ENCODE data around the gene IGSF21. TPM values are rescaled to one million over a fixed set of nuclear protein-coding genes. Genes with fewer than 3 reads are reported as not detected.

Gene IGSF21
- total RNA-seq, 2 donors from 2014 or later: 4.6 to 8.5 TPM

DNA sequence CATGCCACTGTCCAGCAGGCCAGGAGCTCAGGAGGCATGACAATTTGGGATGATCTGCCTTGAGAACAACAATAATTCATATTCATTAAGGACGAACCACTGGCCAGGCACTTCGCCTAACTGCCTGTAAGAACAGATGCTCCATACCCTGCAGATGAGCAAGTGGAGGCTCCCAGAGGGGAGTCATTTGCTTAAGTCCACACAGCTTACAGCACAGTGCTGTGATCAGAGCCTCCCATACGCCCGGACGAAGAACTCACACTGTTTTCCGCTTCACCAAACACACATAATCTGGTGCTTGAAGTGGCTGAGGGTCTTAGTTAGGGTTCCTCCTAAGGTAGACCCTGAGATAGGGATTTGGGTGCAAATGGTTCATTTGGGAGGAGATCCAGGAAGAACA, 279.7 kb downstream of the IGSF21 start:
- Histone ChIP-seq H3K27ac (no peak overlapping the region), H3K27me3 (replicated peaks; ENCODE audit: insufficient read depth) (no peaks in the 10 kb centered on the region), H3K9me3 (no peaks in the 10 kb centered on the region), H3K4me1 (replicated peaks) (no peaks in the 10 kb centered on the region), H3K36me3 (no peaks in the 10 kb centered on the region), H3K4me3 (no peak overlapping the region)
- TF ChIP-seq POLR2A (IDR thresholded peaks at IDR 0.05) (no peak), POLR2AphosphoS5 (IDR thresholded peaks at IDR 0.05) (no peak)
- TF ChIP-seq, protein P1, sequence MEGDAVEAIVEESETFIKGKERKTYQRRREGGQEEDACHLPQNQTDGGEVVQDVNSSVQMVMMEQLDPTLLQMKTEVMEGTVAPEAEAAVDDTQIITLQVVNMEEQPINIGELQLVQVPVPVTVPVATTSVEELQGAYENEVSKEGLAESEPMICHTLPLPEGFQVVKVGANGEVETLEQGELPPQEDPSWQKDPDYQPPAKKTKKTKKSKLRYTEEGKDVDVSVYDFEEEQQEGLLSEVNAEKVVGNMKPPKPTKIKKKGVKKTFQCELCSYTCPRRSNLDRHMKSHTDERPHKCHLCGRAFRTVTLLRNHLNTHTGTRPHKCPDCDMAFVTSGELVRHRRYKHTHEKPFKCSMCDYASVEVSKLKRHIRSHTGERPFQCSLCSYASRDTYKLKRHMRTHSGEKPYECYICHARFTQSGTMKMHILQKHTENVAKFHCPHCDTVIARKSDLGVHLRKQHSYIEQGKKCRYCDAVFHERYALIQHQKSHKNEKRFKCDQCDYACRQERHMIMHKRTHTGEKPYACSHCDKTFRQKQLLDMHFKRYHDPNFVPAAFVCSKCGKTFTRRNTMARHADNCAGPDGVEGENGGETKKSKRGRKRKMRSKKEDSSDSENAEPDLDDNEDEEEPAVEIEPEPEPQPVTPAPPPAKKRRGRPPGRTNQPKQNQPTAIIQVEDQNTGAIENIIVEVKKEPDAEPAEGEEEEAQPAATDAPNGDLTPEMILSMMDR (IDR thresholded peaks at IDR 0.05): no peak
- intact Hi-C loops (cut with DNase I): no loop called here
- WGBS: 76% methylated on average over 6 of the region's 6 CpGs
- no peak for DNase-seq (ENCODE audit: low spot score)

DNA sequence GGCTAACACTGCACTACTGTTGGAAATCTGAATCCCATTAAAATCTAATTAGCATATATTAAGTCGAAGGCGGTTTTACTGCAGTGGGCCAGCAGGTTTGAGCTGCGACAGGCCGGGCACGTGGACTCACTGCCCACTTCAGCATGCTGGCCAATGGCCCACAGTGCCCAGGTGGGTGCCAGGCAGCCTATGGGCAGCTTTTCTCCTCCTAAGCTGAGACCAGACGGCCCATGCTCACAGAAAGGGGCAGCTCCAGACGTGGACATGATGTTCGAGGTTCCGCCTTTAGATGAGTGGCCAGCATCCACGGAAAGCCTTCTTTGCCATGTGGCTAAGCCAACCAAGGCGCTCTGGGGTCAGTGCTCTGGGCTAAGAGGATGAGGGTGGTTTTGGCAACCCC, 283.4 kb downstream of the IGSF21 start:
- Histone ChIP-seq H3K36me3 (no peaks in the 10 kb centered on the region), H3K27ac (no peak overlapping the region), H3K9me3 (no peaks in the 10 kb centered on the region), H3K4me1 (replicated peaks) (no peaks in the 10 kb centered on the region), H3K4me3 (no peak overlapping the region), H3K27me3 (replicated peaks; ENCODE audit: insufficient read depth) (no peaks in the 10 kb centered on the region)
- no peak for DNase-seq (ENCODE audit: low spot score)
- intact Hi-C loops (cut with DNase I): no loop called here
- WGBS: 88% methylated on average over 11 of the region's 11 CpGs
- TF ChIP-seq, protein P1 (IDR thresholded peaks at IDR 0.05): no peak
- TF ChIP-seq POLR2A (IDR thresholded peaks at IDR 0.05): no peak
- no peak for TF ChIP-seq POLR2AphosphoS5 (IDR thresholded peaks at IDR 0.05)

DNA sequence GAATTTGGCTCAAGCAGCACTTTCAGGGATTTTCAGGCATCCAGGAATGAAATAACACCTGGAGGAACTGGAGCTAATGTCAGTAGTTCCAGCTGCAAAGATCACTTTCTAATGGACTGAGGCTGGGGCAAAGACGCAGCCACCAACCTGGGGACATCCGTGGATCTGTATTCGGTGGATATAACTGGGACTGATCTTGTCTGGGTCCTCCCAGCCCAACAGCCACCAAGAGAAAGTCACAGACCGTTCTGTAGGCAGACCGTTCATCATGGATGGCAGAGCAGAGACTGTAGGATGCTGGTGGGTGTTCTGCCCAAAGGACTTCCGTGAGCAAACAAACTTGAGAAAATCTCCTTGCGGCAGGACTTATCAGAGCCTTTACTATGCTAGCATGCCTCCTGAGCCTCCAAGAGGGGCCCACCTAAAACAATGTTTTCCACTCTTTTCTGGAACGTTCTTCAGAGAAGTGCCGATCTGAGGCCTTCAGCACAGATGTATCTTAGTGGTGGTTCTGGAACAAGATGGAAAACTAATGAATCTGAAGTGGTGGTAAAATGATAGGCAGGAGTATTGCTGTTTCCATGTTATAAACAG, 287.1 kb downstream of the IGSF21 start:
- Histone ChIP-seq H3K9me3 (no peaks in the 10 kb centered on the region), H3K4me3 (no peak overlapping the region), H3K27me3 (replicated peaks; ENCODE audit: insufficient read depth) (peaks cover 2% of the 10 kb centered on the region), H3K27ac (no peak overlapping the region), H3K36me3 (no peaks in the 10 kb centered on the region), H3K4me1 (replicated peaks) (no peaks in the 10 kb centered on the region)
- TF ChIP-seq POLR2AphosphoS5 (IDR thresholded peaks at IDR 0.05): no peak
- intact Hi-C loops (cut with DNase I): no loop called here
- no peak for DNase-seq (ENCODE audit: low spot score)
- 91% methylated on average over 9 of the region's 9 CpGs for WGBS

DNA sequence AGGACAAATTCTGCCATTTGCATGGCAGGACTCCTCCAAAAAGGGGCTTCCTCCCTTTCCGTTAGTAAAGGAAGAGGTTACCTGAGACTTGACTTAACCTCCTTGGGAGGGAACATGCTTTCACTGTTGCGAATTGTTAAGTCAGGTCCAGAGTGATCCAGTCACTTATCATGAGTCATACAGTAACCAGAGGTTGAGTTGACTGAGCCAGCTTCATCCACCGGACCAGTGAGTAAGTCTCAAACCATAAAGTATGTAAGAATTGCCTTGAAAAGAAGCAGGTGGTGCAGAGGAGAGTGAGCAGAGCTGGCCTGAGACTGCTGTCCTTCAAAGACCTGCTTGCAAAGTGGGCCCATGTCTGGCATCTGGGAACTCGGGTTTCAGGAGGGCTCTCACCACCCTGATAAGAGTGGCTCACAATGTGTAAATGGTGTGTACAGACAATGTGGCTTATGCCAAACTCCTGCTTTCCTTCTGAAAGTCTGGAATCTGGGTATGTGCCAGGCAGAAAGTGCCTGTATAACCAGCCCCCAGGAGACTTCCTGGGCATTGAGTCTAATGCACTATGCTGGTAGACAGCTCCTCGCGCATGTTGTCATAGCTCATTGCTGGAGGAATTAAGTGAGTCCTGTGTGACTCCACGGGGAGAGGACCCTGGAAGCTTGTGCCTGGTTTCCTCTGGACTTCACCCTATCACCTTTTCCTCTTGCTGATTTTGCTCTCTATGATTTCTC, 288.8 kb downstream of the IGSF21 start:
- TF ChIP-seq POLR2A (IDR thresholded peaks at IDR 0.05) (no peak), POLR2AphosphoS5 (IDR thresholded peaks at IDR 0.05) (no peak)
- TF ChIP-seq, protein P1 (IDR thresholded peaks at IDR 0.05): no peak
- Histone ChIP-seq H3K9me3 (no peaks in the 10 kb centered on the region), H3K4me3 (no peak overlapping the region), H3K27ac (no peak overlapping the region), H3K4me1 (replicated peaks) (no peaks in the 10 kb centered on the region), H3K27me3 (replicated peaks; ENCODE audit: insufficient read depth) (peaks cover 2% of the 10 kb centered on the region), H3K36me3 (no peaks in the 10 kb centered on the region)
- intact Hi-C loops (cut with DNase I): no loop called here
- WGBS: 62% methylated on average over 7 of the region's 7 CpGs
- no peak for DNase-seq (ENCODE audit: low spot score)

DNA sequence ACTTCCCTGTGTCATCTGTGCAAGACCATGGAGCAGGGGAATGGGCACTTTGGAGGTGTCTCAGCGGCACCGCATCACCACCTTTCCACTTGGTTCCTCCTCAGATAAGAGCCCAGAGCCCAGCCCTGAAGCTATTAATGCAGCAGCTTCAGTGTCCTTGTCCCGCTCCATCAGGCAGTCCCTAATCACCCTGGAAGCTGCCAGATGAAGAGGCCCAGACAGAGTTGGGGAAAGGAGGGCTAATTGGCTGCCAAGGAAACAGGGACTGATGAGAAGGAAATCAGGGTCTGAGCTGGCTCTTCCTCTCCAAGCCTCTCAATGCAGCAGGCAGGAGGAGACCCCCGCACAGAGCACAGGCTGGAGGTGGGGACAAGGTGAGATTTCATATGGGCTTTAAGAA, 290.0 kb downstream of the IGSF21 start:
- H3K4me3 ChIP-seq: no peak overlapping the region
- H3K36me3 ChIP-seq: no peaks in the 10 kb centered on the region
- intact Hi-C loops (cut with DNase I): no loop called here
- no peak overlapping the region for H3K27ac ChIP-seq
- H3K4me1 ChIP-seq (replicated peaks): no peaks in the 10 kb centered on the region
- 80% methylated on average over 4 of the region's 4 CpGs for WGBS
- H3K9me3 ChIP-seq: no peaks in the 10 kb centered on the region
- no peak for DNase-seq (ENCODE audit: low spot score)
- no peak for TF ChIP-seq POLR2AphosphoS5 (IDR thresholded peaks at IDR 0.05)
- TF ChIP-seq, protein P1 (IDR thresholded peaks at IDR 0.05): no peak
- no peak for TF ChIP-seq POLR2A (IDR thresholded peaks at IDR 0.05)
- peaks cover 2% of the 10 kb centered on the region for H3K27me3 ChIP-seq (replicated peaks; ENCODE audit: insufficient read depth)

All from prostate gland (tissue), 2 donors.